PC-3 (cell line): ENCODE results near the gene INAFM2. TPM values are rescaled to one million over a fixed set of nuclear protein-coding genes. Genes with fewer than 3 reads are reported as not detected.

Source experiments
- ATAC-seq: fragments of 200-7000 bp; cut with Tn5 transposase; 2 replicates; pipeline ENCODE4 v1.9.1; 2020; ENCODE audit warnings: mild to moderate bottlenecking, moderate library complexity
- BruUV-seq: library from RNA; stranded (reverse); fragments of 400-500 nt; replicated peaks from 2 replicates; lab custom pipeline; 2021; lab: Mats Ljungman, UMichigan
- CTCF ChIA-PET: fragments of 300-600 bp; sonication (Branson Sonifier 250); formaldehyde crosslinking; loops from one replicate; lab custom pipeline; 2022; ENCODE audit warnings: antibody characterized with exemption; lab: Charles Lee
- POLR2A ChIA-PET: fragments of 300-600 bp; sonication (Branson Sonifier 250); formaldehyde crosslinking; loops from one replicate; lab custom pipeline; 2022; ENCODE audit warnings: antibody characterized with exemption; ENCODE audit not compliant: unreplicated experiment; lab: Charles Lee
- DNase-seq: peaks from one replicate; pipeline ENCODE4 v3.0.0-alpha.2; 2015
- H2AFZ ChIP-seq: fragments of 300-600 bp; sonication (generic); 2 replicates; pipeline ENCODE4 v1.6.0; 2016; ENCODE audit warnings: antibody characterized with exemption, low read length
- H3F3A ChIP-seq: fragments of 300-600 bp; sonication (generic); one replicate; pipeline ENCODE4 v1.6.0; 2017; ENCODE audit warnings: antibody characterized with exemption, low read length, control low read depth, mild to moderate bottlenecking; ENCODE audit not compliant: unreplicated experiment
- H3K27ac ChIP-seq: fragments of 300-600 bp; sonication (generic); 2 replicates; pipeline ENCODE4 v1.5.1; 2016; ENCODE audit warnings: mild to moderate bottlenecking, low read length
- H3K27me3 ChIP-seq: fragments of 300-600 bp; sonication (generic); 2 replicates; pipeline ENCODE4 v1.6.1; 2016; ENCODE audit warnings: low read length, mixed read lengths
- H3K36me3 ChIP-seq: fragments of 300-600 bp; sonication (generic); 2 replicates; pipeline ENCODE4 v1.6.1; 2016; ENCODE audit warnings: low read depth, mixed run types, low read length, mixed read lengths
- H3K4me1 ChIP-seq: fragments of 300-600 bp; sonication (generic); 2 replicates; pipeline ENCODE4 v1.5.1; 2016; ENCODE audit warnings: low read length; ENCODE audit not compliant: insufficient read depth
- H3K4me2 ChIP-seq: fragments of 300-600 bp; sonication (generic); 2 replicates; pipeline ENCODE4 v1.6.0; 2016; ENCODE audit warnings: low read length
- H3K4me3 ChIP-seq: fragments of 300-600 bp; sonication (generic); 2 replicates; pipeline ENCODE4 v1.5.1; 2016; ENCODE audit warnings: mild to moderate bottlenecking, low read length, mixed read lengths
- H3K79me2 ChIP-seq: fragments of 300-600 bp; sonication (generic); 2 replicates; pipeline ENCODE4 v1.6.1; 2017; ENCODE audit warnings: low read length, mixed read lengths
- H3K9ac ChIP-seq: fragments of 300-600 bp; sonication (generic); 2 replicates; pipeline ENCODE4 v1.6.0; 2016; ENCODE audit warnings: mild to moderate bottlenecking, low read length
- H3K9me2 ChIP-seq: fragments of 300-600 bp; sonication (generic); replicated peaks from 2 replicates; pipeline ENCODE4 v1.6.1; 2016; ENCODE audit warnings: mixed run types, low read length, mixed read lengths
- H3K9me3 ChIP-seq: fragments of 300-600 bp; sonication (generic); 2 replicates; pipeline ENCODE4 v1.6.1; 2016; ENCODE audit warnings: low read length, mixed read lengths
- H4K20me1 ChIP-seq: fragments of 300-600 bp; sonication (generic); 2 replicates; pipeline ENCODE4 v1.6.1; 2016; ENCODE audit warnings: low read length, mixed read lengths
- EZH2 ChIP-seq: fragments of 300-600 bp; sonication (generic); IDR thresholded peaks from one replicate; pipeline ENCODE4 v1.6.1; 2017; ENCODE audit warnings: antibody characterized with exemption, mild to moderate bottlenecking, low read length; ENCODE audit not compliant: unreplicated experiment
- EZH2phosphoT487 ChIP-seq: fragments of 300-600 bp; sonication (generic); IDR thresholded peaks from 2 replicates; pipeline ENCODE4 v1.6.1; 2018; ENCODE audit warnings: mild to moderate bottlenecking, antibody characterized with exemption, low read length, borderline replicate concordance
- intact Hi-C: fragments of 100-400 bp; cut with micrococcal nuclease; formaldehyde crosslinking; loops from 2 replicates; pipeline ENCODE4 v1.9.0; 2023
- total RNA-seq: library from RNA; depleted of rRNA; stranded (reverse); fragments of >200 nt; gene quantifications from 2 replicates; pipeline ENCODE4 v1.2.3, GENCODE V29; 2014
- TF ChIP-seq, protein P1 (sequence below): fragments of 300-600 bp; sonication (generic); conservative IDR thresholded peaks from 2 replicates; pipeline ENCODE4 v1.5.1; 2017; ENCODE audit warnings: antibody characterized with exemption, low read depth, mild to moderate bottlenecking, low read length

INAFM2 gene
- total RNA-seq, 1 experiment from 2014 or later = 22.1 TPM

DNA sequence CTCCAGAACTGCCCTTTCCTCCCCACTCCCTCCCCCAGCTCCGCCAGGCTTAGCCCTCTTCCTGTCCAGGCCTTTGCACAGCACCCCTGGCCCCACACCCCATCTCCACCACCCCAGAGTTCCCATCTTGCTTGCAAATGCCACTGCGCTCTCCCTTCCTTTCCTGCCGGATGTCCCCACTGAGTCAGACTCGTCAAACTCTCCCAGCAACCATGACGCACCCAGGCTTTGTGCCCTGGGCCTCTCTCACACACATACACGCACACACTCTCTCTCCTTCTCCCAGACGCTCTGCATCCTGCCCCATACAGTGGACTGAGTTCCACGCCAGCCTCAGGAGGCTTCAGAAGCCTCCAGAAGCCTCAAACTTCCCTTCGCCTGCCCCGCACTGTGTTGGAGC, 20.0 kb downstream of the INAFM2 start:
- Histone ChIP-seq H3K9me2 (no peaks in the 10 kb centered on the region), H3K27ac (peak overlapping the region; percentile 100), H3F3A (peaks cover 11% of the 10 kb centered on the region), H2AFZ (no peak overlapping the region), H3K9ac (peak overlapping the region; percentile 98), H3K27me3 (no peaks in the 10 kb centered on the region), H3K4me3 (peak overlapping the region; percentile 48), H3K36me3 (no peaks in the 10 kb centered on the region), H3K4me2 (peak overlapping the region; percentile 80), H3K79me2 (peaks cover 33% of the 10 kb centered on the region), H3K4me1 (peaks cover 91% of the 10 kb centered on the region), H4K20me1 (no peaks in the 10 kb centered on the region), H3K9me3 (no peaks in the 10 kb centered on the region)
- no TSS peak for BruUV-seq
- ATAC-seq = peak; percentile 47
- POLR2A ChIA-PET = interaction anchor here (0.6 to 0.7 kb wide), 2 partner anchors 14 to 112 kb away, joined by 4 read pairs; partner anchors contain the start of gene DISP2
- intact Hi-C loops = loop anchor here (5.0 to 10.0 kb wide), 3 partner anchors 64 to 161 kb away; partner anchors contain the start of genes BAHD1 and IVD
- CTCF ChIA-PET = interaction anchor here (2.0 to 2.2 kb wide), 2 partner anchors 24 to 78 kb away, joined by 9 to 10 read pairs; no protein-coding TSS in a partner anchor
- TF ChIP-seq, protein P1, sequence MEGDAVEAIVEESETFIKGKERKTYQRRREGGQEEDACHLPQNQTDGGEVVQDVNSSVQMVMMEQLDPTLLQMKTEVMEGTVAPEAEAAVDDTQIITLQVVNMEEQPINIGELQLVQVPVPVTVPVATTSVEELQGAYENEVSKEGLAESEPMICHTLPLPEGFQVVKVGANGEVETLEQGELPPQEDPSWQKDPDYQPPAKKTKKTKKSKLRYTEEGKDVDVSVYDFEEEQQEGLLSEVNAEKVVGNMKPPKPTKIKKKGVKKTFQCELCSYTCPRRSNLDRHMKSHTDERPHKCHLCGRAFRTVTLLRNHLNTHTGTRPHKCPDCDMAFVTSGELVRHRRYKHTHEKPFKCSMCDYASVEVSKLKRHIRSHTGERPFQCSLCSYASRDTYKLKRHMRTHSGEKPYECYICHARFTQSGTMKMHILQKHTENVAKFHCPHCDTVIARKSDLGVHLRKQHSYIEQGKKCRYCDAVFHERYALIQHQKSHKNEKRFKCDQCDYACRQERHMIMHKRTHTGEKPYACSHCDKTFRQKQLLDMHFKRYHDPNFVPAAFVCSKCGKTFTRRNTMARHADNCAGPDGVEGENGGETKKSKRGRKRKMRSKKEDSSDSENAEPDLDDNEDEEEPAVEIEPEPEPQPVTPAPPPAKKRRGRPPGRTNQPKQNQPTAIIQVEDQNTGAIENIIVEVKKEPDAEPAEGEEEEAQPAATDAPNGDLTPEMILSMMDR = no peak
- no peak for TF ChIP-seq EZH2
- TF ChIP-seq EZH2phosphoT487 = no peak
- peak; percentile 97 for DNase-seq

DNA sequence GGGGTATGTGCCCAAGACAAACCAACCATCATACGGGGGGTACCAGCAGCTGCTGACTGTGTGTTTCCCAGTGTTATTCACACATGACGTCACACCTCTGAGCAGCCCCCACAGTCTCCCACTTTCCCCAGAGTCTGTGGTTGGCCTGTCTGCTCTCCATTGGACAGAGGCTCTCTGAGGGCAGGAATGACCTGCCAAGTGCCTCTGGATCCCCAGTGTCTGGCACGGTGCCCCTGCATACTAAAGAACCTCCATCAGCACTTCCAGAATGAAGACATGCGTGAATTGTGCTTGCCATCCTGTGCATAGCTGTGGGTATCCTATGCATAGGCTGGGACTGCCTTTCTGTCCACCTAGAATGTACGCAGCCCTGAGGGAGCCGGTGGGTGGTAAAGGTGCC, 20.7 kb downstream of the INAFM2 start:
- no TSS peak for BruUV-seq
- Histone ChIP-seq H4K20me1 (no peaks in the 10 kb centered on the region), H3F3A (peaks cover 11% of the 10 kb centered on the region), H2AFZ (no peak overlapping the region), H3K27me3 (no peaks in the 10 kb centered on the region), H3K9me3 (no peaks in the 10 kb centered on the region), H3K9ac (peak overlapping the region; percentile 98), H3K9me2 (no peaks in the 10 kb centered on the region), H3K4me1 (peaks cover 88% of the 10 kb centered on the region), H3K4me2 (peak overlapping the region; percentile 77), H3K27ac (peak overlapping the region; percentile 100), H3K36me3 (no peaks in the 10 kb centered on the region), H3K79me2 (peaks cover 26% of the 10 kb centered on the region), H3K4me3 (peak overlapping the region; percentile 48)
- ATAC-seq (no peak), DNase-seq (no peak)
- intact Hi-C loops = loop anchor here (1.0 to 10.0 kb wide), 4 partner anchors 63 to 161 kb away; partner anchors contain the start of genes BAHD1 and IVD
- CTCF ChIA-PET = interaction anchor here (0.6 to 2.2 kb wide), 5 partner anchors 21 to 78 kb away, joined by 3 to 10 read pairs (median 4); partner anchors contain the start of gene INAFM2
- POLR2A ChIA-PET = interaction anchor here (0.6 kb wide), 2 partner anchors 65 to 1322 kb away, joined by 5 to 7 read pairs; no protein-coding TSS in a partner anchor
- TF ChIP-seq EZH2phosphoT487 (no peak), EZH2 (no peak)
- TF ChIP-seq, protein P1 = no peak
